HG02938 (cell line): ENCODE measurements around the gene LUM.

Experiments
- ATAC-seq: cut with Tn5 transposase; IDR thresholded peaks from one replicate; pipeline ENCODE4 v1.9.1; 2021; ENCODE audit warnings: mild to moderate bottlenecking, moderate library complexity; ENCODE audit not compliant: unreplicated experiment

The LUM gene, protein sequence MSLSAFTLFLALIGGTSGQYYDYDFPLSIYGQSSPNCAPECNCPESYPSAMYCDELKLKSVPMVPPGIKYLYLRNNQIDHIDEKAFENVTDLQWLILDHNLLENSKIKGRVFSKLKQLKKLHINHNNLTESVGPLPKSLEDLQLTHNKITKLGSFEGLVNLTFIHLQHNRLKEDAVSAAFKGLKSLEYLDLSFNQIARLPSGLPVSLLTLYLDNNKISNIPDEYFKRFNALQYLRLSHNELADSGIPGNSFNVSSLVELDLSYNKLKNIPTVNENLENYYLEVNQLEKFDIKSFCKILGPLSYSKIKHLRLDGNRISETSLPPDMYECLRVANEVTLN

DNA sequence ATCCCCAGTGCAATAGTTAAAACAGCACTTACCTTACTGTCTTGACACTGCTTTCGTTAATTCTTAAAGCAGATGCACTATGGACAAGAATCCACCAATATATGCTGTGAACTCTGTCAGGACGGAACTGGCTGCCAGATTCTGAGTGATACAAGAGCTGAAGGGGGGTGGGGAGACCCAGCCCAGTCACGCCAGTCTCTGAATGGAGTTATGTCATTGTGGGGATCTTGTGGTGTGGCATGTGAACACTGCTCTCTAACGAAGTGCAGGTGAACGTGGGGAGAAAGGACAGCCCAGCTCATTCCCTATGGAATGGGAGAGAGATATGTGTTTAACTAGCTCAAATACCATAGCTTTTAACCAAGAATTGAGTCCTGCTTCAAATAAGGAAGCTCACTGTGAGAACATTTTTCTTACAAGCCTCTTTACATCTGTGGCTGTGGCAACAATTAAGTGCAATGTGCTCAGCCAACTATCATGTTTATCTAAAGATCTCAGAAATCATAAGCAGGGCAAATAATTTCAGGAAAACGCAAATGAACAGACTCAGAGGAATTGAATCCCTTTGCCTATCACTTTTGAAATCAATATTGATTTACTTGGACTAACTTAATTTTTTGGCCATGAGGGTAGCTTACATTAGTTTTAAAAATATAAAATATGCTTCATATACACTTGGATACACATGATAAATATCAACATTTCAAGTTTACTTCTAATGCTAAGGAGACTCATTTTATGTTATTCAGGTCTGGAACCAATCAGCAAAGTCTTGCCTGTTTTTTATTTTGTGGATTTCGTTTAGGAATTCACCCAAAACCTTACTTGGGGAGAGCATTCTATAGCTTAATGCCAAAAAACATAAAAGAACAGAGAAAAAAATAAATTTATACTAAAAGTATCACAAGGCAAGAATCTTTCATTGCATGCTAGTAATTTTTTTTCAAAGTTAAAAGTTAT is at the start of gene LUM:
Gene LUM, minus strand, starts transcription at position 129 of the 960 bp plus-strand sequence. CDS start 2,515 bp downstream, outside the sequence.
- ATAC-seq, result no peak

DNA sequence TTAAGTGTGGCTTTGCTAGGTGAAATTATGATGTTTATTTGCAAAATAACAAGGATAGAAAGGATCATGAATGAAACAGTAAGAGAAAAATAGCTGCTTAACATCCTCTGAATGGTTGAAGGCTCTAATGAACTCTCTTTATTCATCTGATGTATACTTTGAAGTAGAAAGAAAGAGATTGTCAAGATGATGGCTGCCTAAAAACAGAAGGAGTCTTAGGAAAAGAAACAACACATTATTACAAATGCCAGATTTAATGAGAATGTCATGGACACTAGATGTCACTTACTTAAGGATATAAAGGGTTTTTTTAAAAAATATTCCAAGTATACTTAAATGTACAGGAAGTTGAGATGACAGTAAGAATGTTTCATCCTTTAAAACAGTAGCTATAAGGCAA is 49.7 kb upstream of the LUM start:
- no peak for ATAC-seq

DNA sequence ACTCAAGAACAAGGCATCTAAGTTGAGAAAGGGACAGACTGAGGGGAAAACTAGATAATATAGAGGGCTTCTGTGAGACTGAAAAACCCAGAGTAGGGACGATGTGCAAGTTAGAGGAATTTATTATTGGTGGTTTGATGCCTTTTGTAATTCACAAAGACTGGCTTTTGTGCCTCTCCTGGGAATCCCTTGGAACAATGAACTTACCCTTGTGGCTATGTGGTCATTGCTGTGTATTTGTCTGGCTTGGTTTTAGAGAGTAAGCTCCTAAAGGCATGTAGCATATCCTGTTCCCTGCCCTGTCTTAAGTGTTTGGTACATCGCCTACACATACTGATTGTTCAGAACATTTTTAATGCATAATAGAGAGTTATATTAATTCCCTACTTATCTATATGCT is 44.7 kb upstream of the LUM start:
- no peak for ATAC-seq

DNA sequence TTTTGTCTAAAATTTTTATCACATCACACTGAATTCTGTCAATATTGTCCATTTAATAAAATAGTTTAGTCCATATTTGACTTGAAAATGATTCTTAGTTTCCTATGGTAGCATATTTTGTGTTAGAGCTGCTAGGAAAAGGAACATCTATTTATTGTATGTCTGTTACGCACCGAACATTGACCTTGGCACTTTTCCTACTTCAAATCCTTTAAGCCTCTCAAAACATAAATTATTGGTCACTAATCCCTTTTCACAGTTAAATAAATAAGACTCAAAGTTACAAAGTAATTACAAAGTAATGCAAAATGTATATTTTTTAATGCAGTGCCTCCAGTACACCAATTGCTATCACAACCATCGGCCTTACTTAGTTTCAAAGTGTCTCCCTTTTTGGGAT is 42.8 kb upstream of the LUM start:
- no peak for ATAC-seq

DNA sequence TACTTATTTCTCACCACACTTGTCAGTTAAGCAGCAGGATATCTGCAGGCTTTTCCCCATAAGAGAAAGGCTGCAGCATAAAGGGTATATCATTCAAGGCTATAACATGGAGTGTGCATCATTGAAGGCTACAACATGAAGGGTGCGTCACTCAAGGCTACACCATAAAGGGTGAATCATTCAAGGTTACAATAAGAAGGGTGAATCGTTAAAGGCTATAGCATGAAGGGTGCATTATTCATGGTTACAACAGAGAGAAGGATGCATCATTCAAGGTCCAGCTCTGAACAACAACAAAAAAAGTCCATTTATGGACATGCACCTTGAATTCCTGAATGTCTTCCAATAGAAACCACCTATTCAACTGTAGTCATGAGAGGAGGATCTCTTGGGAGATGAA is 32.8 kb upstream of the LUM start:
- no peak for ATAC-seq

DNA sequence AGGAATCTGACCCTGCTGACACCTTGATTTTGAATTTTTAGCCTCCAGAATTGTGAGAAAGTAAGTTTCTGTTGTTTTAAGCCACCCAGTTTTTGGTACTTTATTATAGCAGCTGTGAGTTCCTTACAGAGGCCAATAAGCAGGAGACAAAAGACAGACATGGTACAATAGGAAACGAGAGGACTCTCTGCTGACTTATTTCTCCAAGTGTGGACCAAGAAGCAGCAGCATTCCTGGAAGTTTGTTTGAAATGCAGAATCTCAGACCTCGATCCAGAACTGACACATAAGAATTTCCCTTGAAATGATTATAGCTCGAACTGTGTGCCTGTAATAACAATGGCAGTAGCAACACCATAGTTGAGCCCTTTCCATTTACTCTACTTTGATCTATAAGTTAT is 31.9 kb upstream of the LUM start:
- no peak for ATAC-seq

DNA sequence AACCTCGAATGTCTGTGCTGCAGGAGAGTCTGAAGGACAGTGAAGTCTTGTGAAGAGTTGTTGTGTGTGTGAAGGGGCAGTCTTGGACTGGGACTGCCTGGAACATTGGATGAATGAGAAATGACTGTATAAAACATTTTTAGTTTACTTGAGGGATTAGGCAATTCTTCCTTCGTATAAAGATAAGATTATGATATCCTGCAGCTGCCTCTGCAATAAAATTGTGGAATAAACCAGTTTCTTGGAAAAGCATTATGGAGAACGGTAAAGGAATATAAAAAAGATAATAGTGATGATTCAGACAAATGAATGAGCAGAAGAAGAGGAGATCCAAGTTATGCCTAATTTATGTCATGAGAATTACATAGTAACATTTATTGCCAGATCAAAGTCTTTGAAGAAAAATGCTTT is 30.9 kb upstream of the LUM start:
- ATAC-seq, result no peak

DNA sequence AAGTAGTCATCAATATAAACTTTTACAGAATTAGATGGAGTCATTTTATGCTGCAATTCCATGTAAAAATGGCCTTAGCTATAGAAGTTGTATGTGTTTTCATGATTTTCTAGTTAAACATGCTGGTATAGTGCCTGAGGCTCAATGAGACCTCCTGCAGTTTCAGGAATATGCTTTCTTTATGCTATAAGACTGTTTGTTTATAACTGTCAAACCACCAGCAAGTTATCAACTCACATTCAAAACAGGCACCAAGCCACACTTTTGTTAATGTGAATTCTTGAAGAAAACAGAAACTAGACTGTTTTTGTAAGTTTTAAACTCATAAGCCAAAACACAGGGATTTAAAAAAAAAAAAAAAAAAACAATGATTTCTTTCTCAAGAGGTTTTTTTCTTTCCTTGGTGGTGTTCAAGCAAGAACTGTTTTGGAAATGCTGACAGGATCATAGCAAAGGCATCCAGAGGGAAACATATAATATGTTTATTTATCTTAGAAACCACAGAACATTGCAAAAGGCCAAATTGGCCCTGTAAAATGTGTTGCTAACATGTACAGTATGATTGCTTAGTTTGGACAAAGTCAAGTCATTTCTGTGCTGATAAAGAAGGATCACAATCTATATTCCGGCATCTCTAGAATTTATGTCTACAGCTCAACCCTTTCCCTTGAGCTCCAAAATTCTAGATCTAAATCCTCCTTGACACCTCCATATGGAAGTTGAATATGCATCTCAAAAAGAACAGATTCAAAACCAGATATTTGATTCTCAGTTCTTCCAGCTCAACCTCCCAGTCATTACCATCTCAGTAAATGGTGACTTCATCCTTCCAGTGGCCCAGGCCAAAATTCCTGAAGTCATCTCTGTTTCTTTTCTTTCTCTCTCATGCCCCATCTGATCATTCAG is 29.0 kb upstream of the LUM start:
- ATAC-seq, result no peak

DNA sequence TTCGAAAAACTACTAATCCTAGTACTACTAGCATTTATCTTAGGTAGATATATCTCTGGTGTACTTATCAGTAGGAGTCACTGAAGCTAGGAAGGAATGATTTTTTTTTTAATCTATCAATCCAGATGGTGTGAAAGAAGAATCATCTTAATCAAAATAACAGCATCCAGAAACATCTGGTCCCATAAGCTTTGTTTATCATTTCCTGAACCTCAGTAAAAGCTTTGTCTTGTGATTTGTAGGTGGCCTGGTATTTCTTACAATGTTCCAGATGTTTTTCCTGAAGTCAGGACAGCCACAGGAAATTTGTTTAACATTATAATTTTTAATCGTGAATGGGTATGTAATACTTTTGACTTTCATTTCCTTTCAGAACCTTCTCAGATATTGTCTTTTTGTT is 28.0 kb upstream of the LUM start:
- no peak for ATAC-seq

DNA sequence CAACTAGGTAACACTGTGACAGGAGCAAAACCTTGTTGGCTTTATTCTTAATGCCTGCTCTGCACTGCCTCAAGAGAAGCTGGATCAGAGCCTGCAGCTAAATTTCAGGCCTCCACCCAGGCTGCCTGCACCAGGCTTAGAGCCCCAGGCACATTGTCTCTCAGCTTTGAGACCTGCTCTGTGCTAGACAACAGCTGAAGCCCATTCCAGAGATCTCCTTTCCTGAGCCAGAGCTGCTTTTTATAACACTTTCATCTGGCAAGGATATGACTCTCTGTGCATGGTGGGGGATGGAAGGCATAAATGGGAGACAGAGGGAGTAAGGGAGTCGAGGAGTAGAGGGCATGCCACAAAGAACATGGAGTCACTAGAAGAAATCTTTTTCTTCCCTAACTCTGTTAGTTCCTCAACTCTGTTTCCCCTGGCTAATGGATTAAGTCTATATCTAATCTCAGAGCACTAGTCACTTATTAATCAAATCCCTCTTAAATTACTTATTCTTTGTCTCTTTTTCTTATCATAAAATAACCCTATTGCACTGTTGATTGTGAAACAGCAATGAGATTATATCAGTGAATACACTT is 27.1 kb upstream of the LUM start:
- no peak for ATAC-seq

DNA sequence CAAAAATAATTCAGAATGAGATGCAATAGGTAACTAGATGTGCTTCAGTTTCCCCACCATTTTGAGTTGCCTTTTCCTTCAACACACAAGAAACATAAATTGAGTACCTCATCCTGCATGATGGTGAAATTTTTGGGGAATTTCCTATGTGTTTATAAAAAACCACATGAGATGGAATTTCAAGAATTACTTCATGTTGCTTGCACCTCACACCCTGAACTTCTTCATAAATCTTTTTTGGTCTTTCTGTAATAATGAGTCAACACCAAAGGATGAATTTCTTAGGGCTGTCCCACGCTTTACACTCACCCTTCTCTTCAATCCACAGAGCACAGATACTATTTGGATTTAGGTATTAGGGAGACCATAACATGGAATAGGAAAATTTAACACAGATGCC is 22.6 kb upstream of the LUM start:
- no peak for ATAC-seq

DNA sequence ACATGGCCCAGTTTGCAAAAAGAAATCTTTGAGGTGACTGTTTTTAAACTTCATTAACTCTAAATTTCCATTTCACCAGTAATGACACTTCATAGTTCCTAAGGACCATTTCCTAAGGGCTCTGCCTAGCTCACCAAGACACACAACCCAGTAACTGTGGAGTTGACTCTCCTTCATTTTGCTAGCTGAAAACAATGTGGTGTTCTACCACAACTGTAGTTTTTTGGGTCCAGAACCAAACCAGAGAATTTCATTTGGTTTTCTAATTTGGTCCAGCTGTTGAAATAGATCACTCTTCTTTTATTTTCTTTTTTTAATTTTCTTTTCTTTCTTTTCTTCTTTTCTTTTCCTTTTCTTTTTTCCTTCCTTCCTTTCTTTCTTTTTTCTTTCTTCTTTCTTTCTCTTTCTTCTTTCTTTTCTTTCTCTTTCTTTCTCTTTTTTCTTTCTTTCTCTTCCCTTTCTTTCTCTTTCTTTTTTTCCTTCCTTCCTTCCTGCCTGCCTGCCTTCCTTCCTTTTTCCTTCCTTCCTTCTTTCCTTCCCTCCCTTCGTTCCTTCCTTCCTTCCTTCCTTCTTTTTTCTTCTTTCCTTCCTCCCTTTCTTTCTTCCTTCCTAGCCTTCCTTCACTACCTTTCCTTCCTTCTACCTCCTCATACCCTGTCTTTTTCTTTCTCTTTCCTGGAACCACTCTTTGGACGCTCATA is 18.5 kb upstream of the LUM start:
- no peak for ATAC-seq

DNA sequence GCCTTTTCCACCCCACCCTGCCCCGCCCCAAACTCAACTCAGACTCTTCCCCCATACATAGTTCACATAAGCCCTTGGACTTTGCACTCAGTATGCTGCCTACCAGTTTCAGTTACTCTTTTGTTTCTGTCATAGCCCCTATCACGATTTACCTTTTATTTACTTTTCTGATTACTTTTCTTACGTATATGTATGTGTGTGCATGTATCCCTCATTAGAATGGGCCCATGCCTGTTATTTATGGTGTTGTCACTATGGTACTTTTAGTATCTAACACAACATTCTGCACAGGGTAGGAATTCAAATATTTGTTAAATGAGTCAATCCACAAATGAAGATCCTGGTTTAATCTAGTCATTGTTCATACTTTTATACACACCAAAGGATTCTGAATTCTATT is 16.5 kb upstream of the LUM start:
- ATAC-seq, result no peak

DNA sequence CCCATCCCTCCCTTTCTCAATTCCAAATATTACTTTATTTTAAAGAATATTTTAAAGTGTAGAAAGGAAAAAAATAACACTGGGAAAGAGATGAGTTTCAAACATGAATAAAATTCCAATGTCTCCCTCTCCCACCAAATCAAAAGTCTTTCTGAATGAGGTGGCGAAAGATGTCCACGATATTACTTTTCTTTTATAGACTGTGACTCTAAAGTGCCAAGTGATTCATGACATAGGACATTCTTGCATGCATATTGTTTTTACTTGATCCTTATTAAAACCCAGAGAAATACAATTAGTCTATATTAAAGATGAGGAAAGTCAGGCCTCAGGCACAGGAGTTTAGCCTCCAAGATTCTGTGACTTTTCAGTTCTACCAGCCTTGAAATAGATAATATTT is 16.0 kb upstream of the LUM start:
- no peak for ATAC-seq

DNA sequence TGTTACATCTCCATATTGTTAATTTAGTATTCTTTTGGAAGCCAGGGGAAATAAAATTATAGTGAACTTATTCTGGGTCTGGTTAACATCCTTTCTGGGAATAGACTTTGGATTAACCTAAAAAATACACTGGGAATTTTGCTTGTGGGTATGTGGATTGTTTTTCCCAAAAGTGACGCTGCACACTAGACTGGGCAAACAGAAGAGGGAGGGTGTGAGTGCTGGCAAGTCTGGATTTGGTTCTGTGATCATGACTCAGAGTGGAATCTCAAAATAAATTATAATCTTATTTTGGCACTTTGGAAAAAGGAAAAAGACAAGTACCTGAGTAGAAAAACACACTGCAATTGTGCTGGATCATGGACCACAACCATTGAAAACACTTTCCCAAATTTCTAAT is 15.2 kb upstream of the LUM start:
- ATAC-seq, result no peak

DNA sequence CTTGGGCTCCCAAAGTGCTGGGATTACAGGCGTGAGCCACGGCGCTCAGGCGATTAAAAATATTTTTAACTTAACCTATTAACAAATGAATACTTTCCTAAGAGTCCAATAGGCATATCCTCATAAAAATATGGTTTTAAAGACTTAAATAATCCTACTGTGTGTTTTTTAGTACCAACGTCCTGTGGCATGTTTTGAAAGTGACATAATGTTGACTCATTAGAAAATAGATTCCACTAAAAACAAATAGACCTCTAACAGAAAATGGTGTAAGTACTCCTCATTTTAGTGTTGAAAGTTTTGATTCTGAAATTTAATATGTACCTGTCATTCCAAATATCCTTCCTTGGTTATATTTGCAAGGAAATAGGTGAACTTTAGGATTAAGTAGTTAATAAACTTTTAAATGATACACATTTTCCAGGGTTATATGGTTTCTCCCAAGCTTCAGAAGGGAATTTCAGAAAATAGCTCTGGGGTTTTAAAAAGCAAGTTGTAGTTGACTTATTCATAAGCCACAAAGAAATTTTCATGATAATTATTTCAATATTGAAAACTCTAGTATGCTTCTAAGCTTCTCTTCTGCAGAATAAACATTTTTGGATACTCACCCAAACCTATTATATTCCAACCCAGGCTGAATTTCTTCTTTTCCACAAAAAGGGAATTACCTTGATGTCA is 12.1 kb upstream of the LUM start:
- no peak for ATAC-seq

DNA sequence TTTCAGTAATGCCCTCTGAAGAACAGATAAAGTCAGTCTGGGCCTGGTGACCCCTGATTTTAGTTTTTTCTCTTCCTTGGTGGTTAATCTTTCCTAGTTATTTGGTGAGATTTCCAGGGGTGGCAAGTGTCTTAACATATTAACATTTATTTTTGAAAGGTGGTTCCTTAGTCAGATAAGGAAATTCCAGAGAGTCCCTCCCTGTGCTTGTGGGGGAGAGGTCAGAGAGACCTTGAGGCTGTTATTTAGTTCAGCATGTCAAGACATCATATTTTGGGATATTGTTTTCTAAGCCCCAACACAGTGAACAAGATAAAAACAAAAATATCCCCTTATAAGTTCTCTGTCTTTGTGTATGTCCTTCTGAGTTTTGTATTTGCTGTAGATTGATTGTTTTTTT is 9.5 kb upstream of the LUM start:
- no peak for ATAC-seq

DNA sequence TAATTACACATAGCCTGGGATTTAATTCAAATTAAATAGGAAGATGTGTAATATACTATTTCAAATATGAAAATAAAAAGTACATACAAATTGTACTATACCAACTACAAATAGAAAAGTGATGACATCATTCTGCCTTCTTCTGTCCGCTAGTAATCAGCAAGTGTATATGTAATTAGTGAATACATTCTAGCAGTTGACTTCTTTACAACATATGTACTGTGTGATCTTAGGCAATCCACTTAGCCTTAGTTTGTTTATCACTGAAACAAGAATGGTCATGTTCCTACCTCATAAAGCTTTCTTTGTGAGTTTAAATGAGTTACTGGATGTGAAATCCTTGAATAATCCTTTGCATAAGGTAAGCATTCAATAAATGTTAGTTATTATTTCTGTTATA is 7.8 kb upstream of the LUM start:
- ATAC-seq, result no peak

DNA sequence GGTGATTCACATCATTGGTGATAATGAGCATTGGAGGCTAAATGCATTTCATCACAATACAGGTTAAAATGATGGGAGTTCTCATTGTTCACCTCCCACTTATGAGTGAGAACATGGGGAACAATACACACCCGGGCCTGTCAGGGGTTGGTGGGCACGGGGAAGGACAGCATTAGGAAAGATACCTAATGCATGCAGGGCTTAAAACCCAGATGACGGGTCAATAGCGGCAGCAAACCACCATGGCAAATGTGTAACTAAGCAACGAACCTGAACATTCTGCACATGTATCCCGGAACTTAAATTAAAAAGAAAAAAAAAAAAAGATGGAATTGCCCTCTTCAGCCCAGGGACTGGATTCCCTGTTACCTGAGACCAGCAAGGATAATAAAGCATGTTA is 2.3 kb upstream of the LUM start:
- ATAC-seq, result no peak
